DND-41 (cell line): ENCODE measurements around the gene GPR153.

ENCODE experiments used
- EZH2 ChIP-seq: IDR thresholded peaks from 3 replicates; pipeline ENCODE4 v1.6.1; 2012; ENCODE audit warnings: borderline replicate concordance, low read depth, mild to moderate bottlenecking, moderate library complexity, low read length, inconsistent platforms; ENCODE audit not compliant: severe bottlenecking
- TF ChIP-seq, protein P1 (sequence below): IDR thresholded peaks from 2 replicates; pipeline ENCODE4 v1.5.1; 2012; ENCODE audit warnings: borderline replicate concordance, low read length, moderate library complexity, mild to moderate bottlenecking; ENCODE audit not compliant: poor library complexity, severe bottlenecking; ENCODE audit errors: extremely low read depth

DNA sequence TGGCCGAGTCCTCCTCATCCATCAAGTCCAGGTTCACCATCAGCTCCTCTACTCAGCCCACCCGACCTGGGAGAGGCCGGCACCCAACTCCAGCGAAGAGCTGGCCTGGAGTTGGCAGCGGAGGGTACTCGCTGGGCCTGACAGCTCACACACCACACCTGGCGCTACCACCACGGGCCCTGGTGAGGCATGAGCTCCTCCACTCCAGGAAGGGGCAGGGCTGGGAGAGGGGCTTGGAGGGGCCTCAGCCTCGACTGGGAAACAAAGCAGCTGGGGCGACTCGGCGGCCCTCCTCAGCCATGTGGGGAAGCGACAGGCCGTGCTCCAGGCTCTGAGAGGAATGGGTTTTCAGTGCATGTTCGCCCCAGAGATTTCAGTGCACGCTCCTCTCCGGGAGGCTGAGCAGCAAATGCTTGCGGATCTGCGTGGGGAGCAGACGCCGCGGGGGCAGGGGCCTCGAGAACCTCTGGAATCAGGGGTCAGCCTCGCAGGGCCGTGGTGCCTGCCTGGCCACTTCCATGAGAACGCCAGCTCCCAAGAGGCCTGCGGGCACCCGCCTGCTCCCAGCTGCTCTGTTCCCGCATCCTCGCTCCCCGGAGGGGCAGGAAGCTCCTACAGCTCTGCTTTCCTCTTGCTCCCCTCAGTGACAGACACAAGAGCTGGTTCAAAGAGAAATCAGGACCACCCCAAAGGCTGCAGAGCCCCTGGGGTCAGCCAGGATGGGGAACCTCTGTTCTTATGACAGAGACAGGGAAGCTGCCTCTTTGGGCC, 18.9 kb upstream of the GPR153 start:
- TF ChIP-seq, protein P1, sequence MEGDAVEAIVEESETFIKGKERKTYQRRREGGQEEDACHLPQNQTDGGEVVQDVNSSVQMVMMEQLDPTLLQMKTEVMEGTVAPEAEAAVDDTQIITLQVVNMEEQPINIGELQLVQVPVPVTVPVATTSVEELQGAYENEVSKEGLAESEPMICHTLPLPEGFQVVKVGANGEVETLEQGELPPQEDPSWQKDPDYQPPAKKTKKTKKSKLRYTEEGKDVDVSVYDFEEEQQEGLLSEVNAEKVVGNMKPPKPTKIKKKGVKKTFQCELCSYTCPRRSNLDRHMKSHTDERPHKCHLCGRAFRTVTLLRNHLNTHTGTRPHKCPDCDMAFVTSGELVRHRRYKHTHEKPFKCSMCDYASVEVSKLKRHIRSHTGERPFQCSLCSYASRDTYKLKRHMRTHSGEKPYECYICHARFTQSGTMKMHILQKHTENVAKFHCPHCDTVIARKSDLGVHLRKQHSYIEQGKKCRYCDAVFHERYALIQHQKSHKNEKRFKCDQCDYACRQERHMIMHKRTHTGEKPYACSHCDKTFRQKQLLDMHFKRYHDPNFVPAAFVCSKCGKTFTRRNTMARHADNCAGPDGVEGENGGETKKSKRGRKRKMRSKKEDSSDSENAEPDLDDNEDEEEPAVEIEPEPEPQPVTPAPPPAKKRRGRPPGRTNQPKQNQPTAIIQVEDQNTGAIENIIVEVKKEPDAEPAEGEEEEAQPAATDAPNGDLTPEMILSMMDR, result no peak
- no peak for TF ChIP-seq EZH2
